HG02870 (cell line): ENCODE data around the gene KDELR3.

Source experiments
- ATAC-seq: cut with Tn5 transposase; IDR thresholded peaks from one replicate; pipeline ENCODE4 v1.9.1; 2021; ENCODE audit warnings: mild to moderate bottlenecking, moderate library complexity; ENCODE audit not compliant: unreplicated experiment

Gene KDELR3

DNA sequence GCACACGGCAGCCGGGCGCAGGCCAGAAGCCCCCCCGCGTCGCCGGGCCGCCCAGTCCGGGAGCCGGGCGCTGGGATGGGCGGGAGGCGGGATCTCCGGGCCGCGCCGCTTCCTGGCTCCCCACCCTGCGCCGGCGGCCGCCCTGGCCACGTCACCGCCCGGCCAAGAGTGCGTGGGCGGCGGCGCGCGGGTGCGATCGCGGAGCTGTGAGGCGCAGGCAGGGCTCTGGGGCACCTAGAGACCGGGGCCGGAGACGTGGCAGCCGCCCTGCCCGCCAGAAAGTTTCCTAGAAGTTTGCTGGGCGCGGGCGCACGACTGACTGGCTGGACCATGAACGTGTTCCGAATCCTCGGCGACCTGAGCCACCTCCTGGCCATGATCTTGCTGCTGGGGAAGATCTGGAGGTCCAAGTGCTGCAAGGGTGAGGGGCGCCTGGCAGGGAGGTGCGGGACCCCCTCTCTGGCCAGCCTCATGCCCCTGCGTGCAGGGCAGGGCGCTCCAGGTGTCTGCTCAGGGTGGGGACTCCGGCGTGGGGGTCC is at the start of gene KDELR3:
KDELR3 (plus strand) TSS at position 193 of the 539 bp plus-strand sequence; CDS start at position 331, 138 bp downstream.
- no peak for ATAC-seq

GRCh38 chr22:38418589-38418988 is 49.3 kb upstream of the KDELR3 start:
- ATAC-seq = no peak

- ATAC-seq = no peak
Observed at GRCh38 chr22:38419121-38419857, 48.6 kb upstream of the KDELR3 start.

DNA sequence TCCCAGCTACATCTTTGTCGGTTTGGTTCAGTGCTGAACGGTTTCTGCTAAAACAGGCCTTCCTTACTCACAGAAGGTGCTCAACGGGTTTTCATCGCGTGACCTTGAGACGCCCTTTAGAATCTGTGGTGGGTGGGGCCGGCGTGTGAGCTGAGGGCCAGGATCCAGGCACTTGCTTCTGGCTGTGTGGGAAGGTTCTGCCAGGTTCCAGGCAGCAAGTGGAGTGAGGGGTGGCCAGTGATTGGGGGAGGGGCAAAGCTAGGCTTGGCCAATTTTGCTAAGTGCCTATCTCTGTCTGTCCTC is 48.1 kb upstream of the KDELR3 start:
- no peak for ATAC-seq

DNA sequence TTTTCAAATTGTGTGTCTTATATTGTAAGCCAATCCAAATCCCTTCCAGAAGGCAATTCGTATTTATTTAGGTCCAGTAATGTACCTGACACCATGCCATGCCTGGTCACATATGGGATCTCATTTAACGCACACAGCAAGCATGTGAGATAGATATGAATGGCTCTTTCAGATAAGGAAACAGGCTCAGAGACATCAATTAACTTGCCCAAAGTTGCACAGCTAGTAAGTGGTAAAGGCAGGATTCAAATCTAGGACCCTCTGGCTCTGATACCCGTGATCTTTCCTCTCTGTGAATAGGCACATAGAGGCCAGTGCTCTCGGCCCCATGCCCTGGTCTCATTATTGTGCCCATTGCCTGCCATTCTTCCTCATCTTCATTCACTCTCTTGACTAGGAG is 47.2 kb upstream of the KDELR3 start:
- ATAC-seq = no peak

DNA sequence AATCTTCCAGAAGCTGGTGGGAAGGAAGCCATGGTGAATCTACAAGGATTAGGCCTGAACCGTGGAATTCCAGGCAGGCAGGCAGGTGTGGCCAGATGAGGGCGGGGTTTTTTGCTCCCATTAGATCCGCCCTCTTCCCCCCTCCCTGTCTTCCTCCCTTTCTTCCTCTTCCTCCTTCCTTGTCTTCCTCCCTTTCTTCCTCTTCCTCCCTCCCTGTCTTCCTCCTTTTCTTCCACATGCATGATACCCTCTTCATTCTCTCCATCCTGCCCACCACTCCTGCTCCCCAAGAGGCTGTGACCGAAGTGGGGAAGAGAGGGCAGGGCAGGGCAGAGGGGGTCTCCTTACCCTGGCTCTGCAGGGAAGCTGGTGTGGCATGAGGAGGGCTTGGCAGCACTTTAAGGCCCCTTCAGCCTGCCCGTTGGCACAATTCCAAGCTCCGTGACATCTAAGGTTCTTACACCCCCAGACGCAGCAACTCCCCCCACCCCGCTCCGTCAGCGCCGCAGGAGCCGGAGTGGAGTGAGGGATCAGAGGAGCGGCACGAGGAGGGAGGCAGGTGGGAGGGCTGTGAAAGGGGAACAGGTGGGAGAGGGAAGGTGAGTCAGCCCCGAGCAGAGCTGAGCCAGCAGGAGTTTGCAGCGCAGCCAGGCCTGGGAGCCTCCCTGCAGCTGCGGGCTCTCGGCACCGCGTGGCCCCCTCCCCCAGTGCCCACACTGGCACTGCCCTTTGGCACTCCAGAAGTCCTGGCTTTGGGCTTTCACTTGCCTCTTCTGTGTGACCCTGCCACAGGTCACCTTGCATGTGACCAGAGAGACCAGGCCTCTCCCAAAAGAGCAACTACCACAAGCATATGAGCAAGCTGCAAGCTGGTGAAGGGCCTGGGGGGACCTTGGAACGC is 45.0 kb upstream of the KDELR3 start:
- ATAC-seq = no peak

DNA sequence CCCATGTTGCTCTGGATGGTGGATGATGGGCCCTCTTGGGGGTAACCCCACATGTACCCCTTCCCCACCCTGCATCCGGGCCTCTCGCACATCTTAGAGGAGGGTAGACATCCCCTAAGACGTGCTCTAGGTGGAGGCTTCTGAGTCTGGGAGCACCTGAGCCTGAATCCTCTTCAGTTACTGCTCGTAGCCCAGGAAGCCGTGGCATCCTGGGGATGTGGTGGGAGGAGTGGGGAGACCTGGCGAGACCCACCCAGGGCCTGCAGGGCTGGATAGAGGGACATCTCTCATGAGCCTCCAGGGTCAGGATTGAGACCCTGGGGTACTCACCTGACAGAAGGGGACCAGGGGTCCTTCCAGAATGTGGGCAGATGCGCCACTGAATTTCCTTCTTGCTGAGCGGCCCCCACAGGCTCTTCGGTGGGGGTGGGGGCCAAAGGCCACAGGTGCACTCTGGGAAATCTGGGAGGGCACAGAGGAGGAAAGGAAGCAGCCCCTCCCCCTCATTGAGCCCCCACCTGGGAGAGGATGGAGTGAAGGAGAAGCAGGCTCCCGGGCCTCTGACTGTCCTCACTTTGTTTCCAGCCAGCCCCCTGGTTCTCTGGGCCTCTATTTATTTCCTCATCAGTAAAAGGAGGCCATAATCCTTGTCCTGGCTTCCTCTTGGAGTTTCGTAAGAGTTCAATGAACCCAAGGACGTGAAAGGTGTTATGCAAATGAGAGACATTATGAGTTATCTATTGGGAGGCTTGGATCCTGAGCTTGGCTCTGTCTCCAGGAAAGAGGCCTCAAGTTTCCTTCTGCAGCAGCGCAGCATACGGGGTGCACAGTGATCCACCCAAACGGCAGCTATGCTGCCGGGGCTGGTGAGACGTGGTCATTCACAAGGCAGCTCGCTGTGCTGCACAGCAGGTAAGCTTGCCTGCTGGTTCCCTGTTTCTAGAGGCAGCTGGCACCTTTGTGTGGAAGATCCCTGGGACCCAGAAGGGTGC is 44.1 kb upstream of the KDELR3 start:
- ATAC-seq = no peak

GRCh38 chr22:38424525-38425080 is 43.3 kb upstream of the KDELR3 start:
- ATAC-seq = no peak

DNA sequence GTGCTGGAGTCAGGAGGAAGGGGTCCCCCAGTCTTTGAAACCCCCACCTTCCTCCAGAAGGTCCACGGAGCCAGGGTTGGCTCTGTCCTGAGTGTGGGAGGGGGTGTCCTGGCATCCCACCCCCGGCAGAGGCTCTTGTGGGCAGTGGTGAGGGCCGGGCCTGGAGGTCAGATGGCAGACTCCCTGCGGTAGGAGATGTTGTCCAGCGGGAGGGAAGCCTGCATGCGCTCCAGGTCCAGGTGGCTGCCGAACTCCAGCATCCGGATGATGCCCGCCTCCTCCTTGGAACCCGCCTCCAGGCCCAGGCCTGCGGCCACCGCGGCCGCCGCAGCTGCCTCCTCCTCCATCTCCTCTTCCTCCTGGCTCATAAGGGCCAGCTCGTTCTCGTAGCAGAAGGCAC is 41.3 kb upstream of the KDELR3 start:
- ATAC-seq = no peak

DNA sequence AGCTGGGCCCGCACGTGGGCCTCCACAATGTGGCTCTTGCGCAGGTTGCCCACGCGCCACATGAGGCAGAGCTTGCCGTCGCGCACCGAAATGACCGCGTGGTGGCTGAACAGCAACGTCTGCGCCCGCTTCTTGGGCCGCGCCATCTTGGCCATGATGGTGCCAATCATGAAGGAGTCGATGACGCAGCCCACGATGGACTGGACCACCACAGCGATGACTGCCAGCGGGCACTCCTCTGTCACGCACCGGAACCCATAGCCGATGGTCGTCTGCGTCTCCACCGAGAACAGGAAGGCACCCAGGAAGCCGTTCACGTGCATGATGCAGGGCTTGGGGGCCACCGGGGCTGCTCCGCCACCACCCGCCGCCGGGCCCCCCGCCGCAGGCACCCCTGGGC is 40.4 kb upstream of the KDELR3 start:
- no peak for ATAC-seq

- no peak for ATAC-seq
Observed at GRCh38 chr22:38427940-38428339, 40.0 kb upstream of the KDELR3 start.

- ATAC-seq = no peak
Observed at GRCh38 chr22:38428714-38429113, 39.2 kb upstream of the KDELR3 start.

- no peak for ATAC-seq
Observed at GRCh38 chr22:38429499-38430068, 38.3 kb upstream of the KDELR3 start.

GRCh38 chr22:38431266-38432010 is 36.5 kb upstream of the KDELR3 start:
- no peak for ATAC-seq

DNA sequence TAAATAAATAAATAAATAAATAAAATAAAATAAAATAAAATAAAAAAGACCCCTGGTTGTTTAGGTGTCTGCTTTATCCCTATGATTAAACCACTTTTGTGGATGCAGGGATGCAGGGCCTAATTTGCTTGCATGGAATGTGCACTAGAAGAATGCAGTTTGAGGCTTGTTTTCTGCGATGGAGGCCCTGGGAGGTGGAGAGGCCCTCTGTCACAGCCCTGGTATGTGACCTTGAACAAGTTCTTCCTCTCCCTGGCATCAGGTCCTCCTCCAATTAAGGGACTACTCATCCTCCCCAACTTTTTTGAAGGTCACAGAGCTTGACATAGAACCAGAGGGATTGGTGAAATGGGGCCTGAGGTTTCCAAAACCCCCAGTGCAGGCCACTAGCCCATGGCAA is 35.6 kb upstream of the KDELR3 start:
- ATAC-seq = no peak

- ATAC-seq = no peak
Observed at GRCh38 chr22:38433871-38434270, 34.0 kb upstream of the KDELR3 start.

- ATAC-seq = no peak
Observed at GRCh38 chr22:38435010-38435409, 32.9 kb upstream of the KDELR3 start.

DNA sequence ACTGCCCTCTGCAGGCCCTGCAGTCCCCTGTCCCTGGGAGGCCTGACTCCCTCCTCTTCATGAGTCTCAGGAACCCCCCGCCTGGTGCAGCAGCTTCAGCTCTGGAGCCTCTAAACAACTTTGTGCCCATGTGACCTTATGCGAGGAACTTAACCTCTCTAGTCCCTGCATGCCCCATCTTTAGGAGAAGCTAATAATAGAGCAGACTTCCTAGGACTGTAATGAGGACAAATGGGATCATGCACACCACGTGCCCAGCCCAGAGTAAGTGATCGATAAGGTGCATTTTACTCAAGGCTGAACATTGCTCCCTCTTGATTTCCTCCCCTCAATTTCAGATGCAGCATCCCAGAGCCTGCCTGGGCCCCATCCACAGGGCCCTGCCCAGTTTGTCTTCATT is 31.9 kb upstream of the KDELR3 start:
- ATAC-seq = no peak

DNA sequence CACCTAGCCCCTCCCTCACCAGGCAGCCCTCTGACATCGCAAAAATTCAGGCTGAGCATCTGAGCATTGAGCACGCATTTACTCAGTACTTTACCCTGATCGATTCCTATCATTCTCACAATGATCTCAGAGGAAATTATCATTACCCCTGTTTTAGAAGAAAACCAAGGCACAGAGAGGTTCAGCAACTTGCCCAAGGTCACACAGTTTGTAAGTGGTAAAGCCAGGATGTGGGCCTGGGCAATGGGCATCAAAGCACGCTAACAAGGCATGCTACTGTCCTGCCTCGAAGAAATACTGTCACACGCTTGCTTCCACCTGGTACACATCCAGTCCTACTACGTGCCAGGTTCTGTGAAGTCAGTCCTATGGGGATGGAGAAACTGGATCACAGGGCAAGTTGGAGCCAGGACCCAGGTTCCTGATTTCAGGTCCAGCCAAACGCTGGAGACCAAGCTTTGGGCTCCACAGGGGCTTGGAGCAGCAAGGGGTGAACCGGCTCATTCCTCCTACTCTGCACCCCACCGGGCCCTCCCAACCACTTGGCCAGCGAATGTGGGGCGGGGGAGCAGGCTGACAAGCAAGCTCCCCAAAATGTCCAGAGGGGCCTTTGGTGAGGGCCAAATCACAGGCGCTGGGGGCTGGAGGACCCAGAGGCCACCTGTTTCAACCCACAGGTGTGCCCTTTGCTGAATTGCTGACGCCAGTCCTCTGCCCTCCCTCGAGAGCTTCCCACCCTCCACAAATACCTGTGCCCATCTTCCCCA is 31.1 kb upstream of the KDELR3 start:
- ATAC-seq = no peak
